K562 (cell line): ENCODE data around the gene MRPL4. TPM values are rescaled to one million over a fixed set of nuclear protein-coding genes. Genes with fewer than 3 reads are reported as not detected.

Experiments used
- ATAC-seq: fragments of 200-7000 bp; cut with Tn5 transposase; 3 replicates; pipeline ENCODE4 v1.9.1; 2020; ENCODE audit warnings: moderate library complexity
- BruUV-seq: library from RNA; stranded (reverse); fragments of 400-500 nt; replicated peaks from 2 replicates; lab custom pipeline; 2021; lab: Mats Ljungman, UMichigan
- CTCF ChIA-PET: fragments of 300-600 bp; formaldehyde crosslinking; extraction: SDS; loops from one replicate; lab custom pipeline; 2021; ENCODE audit warnings: low intra/inter-chr PET ratio; lab: Yijun Ruan, JAX
- POLR2A ChIA-PET: fragments of 300-600, 350-650 bp; sonication (Branson Sonifier 250); formaldehyde crosslinking; extraction: SDS; loops from one replicate; lab custom pipeline; 2021; ENCODE audit warnings: antibody characterized with exemption, inconsistent platforms; lab: Yijun Ruan, JAX
- DNase-seq, 4 experiments: peaks; one replicate each; pipeline versions ENCODE4 v3.0.0 to v3.0.0-alpha.2; 2011 to 2018; ENCODE audit warnings: low spot score in 3 of 4, mixed read lengths in 3 of 4; ENCODE audit errors: extremely low read depth in 1 of 4
- FAIRE-seq: peaks from 2 replicates; lab custom pipeline; 2011; peaks lifted over from hg19 to GRCh38; lab: Jason Lieb, UNC
- H2AFZ ChIP-seq: 2 replicates; pipeline ENCODE4 v1.6.0; 2011; ENCODE audit warnings: low read depth, low read length, control low read depth, inconsistent platforms
- H3K27ac ChIP-seq: fragments of 200-600 bp; 3 replicates; pipeline ENCODE4 v1.8.0; 2011; ENCODE audit warnings: low read depth, mild to moderate bottlenecking, control low read depth, inconsistent platforms, low read length, moderate library complexity, mixed read lengths; ENCODE audit errors: extremely low read depth
- H3K27me3 ChIP-seq, 2 experiments: fragments of 300-600 bp in 1 of 2; 2 replicates in 1 of 2; 3 replicates in 1 of 2; pipeline versions ENCODE4 v1.6.0 to v1.8.0; 2011; ENCODE audit warnings: inconsistent platforms in 2 of 2, low read length in 2 of 2, mild to moderate bottlenecking in 1 of 2, mixed read lengths in 1 of 2, moderate library complexity in 1 of 2; ENCODE audit not compliant: control insufficient read depth in 2 of 2, insufficient read depth in 2 of 2
- H3K36me3 ChIP-seq: fragments of 300-600 bp; 3 replicates; pipeline ENCODE4 v1.8.0; 2011; ENCODE audit warnings: mild to moderate bottlenecking, low read length, inconsistent platforms; ENCODE audit not compliant: control insufficient read depth, insufficient read depth
- H3K4me1 ChIP-seq, 2 experiments: fragments of 200-600 bp in 1 of 2; replicated peaks in 1 of 2; 2 replicates in 1 of 2; 3 replicates in 1 of 2; pipeline versions ENCODE4 v1.5.1 to v1.8.0; 2011; ENCODE audit warnings: inconsistent platforms in 2 of 2, low read length in 2 of 2, mild to moderate bottlenecking in 1 of 2, mixed read lengths in 1 of 2, moderate library complexity in 1 of 2; ENCODE audit not compliant: control insufficient read depth in 2 of 2, insufficient read depth in 2 of 2
- H3K4me2 ChIP-seq: 2 replicates; pipeline ENCODE4 v1.6.1; 2011; ENCODE audit warnings: low read length, control low read depth, inconsistent platforms, mixed read lengths; ENCODE audit not compliant: insufficient read depth
- H3K4me3 ChIP-seq: fragments of 200-600 bp; sonication (generic), shearing (Covaris generic); 2 replicates; pipeline ENCODE4 v1.5.1; 2016; ENCODE audit warnings: control low read depth, inconsistent platforms
- H3K79me2 ChIP-seq: fragments of 200-600 bp; 3 replicates; pipeline ENCODE4 v1.8.0; 2011; ENCODE audit warnings: low read length, inconsistent platforms; ENCODE audit not compliant: control insufficient read depth, insufficient read depth
- H3K9ac ChIP-seq, 2 experiments: 2 replicates each; pipeline versions ENCODE4 v1.6.0 to v1.6.1; 2011; ENCODE audit warnings: low read depth in 2 of 2, low read length in 2 of 2, control low read depth in 1 of 2, inconsistent platforms in 1 of 2, mild to moderate bottlenecking in 1 of 2, mixed read lengths in 1 of 2; ENCODE audit not compliant: insufficient read depth in 1 of 2
- H3K9me1 ChIP-seq: one replicate; pipeline ENCODE4 v1.6.0; 2011; ENCODE audit warnings: inconsistent platforms, mild to moderate bottlenecking, low read length, moderate library complexity; ENCODE audit not compliant: control insufficient read depth, insufficient read depth
- H3K9me3 ChIP-seq: replicated peaks from 2 replicates; pipeline ENCODE4 v1.5.1; 2011; ENCODE audit warnings: low read depth, low read length, inconsistent platforms; ENCODE audit not compliant: control insufficient read depth, insufficient read depth
- H4K20me1 ChIP-seq: replicated peaks from 2 replicates; pipeline ENCODE4 v1.6.1; 2011; ENCODE audit warnings: low read length, inconsistent platforms, mixed read lengths; ENCODE audit not compliant: control insufficient read depth, insufficient read depth
- BRCA1 ChIP-seq, 2 experiments: fragments of 450-650 bp in 1 of 2; sonication (generic) in 1 of 2; formaldehyde crosslinking in 1 of 2; IDR thresholded peaks; 2 replicates each; pipeline versions ENCODE4 v1.5.0 to v1.6.1; 2017 to 2020; ENCODE audit warnings: mild to moderate bottlenecking in 1 of 2, missing genetic modification reagents in 1 of 2
- MCM7 ChIP-seq, 2 experiments: fragments of 450-650 bp; IDR thresholded peaks; 2 replicates each; pipeline ENCODE4 v1.6.1; 2016 to 2018
- MITF ChIP-seq: IDR thresholded peaks from 2 replicates; pipeline ENCODE4 v1.6.1; 2014; ENCODE audit warnings: antibody characterized with exemption
- PHF21A ChIP-seq: fragments of 450-650 bp; IDR thresholded peaks from 2 replicates; pipeline ENCODE4 v1.6.1; 2017; ENCODE audit warnings: low read depth, borderline replicate concordance
- POLR2G ChIP-seq: fragments of 200-400 bp; formaldehyde crosslinking; IDR thresholded peaks from 2 replicates; pipeline ENCODE4 v1.6.1; 2017; ENCODE audit warnings: low read depth, mild to moderate bottlenecking, antibody characterized with exemption, low read length, moderate library complexity
- RBFOX2 ChIP-seq: fragments of 200-400 bp; formaldehyde crosslinking; IDR thresholded peaks from 2 replicates; pipeline ENCODE4 v1.6.1; 2017; ENCODE audit warnings: low read depth, mild to moderate bottlenecking, low read length, moderate library complexity
- RCOR1 ChIP-seq, 2 experiments: IDR thresholded peaks; 2 replicates each; pipeline ENCODE4 v1.6.1; 2012; ENCODE audit warnings: low read depth in 2 of 2, low read length in 2 of 2, borderline replicate concordance in 1 of 2, improper control_type of control experiment in 1 of 2
- SMAD4 ChIP-seq: fragments of 250-450 bp; sonication (Bioruptor Pico); conservative IDR thresholded peaks from 2 replicates; pipeline ENCODE4 v1.8.0; 2021; ENCODE audit warnings: inconsistent platforms, mild to moderate bottlenecking, moderate library complexity
- TAF7 ChIP-seq: fragments of 450-650 bp; IDR thresholded peaks from 2 replicates; pipeline ENCODE4 v1.6.1; 2016; ENCODE audit warnings: missing genetic modification characterization, missing compliant biosample characterization
- whole genome bisulfite sequencing: fragments of 100-300 bp; shearing (Covaris generic); methylation state at CpG from one replicate; pipeline ENCODE4 v1.1.6; 2016; ENCODE audit warnings: low coverage, mixed read lengths; ENCODE audit not compliant: insufficient coverage; ENCODE audit errors: missing lambda C conversion rate; 5-methylcytosine and 5-hydroxymethylcytosine counted together
- in situ Hi-C: fragments of 300-500 bp; cut with MboI; formaldehyde crosslinking; loops from 4 replicates; pipeline ENCODE4 v1.15.0; 2018; ENCODE audit warnings: inconsistent platforms, mixed read lengths
- intact Hi-C: fragments of 100-400 bp; cut with micrococcal nuclease; formaldehyde crosslinking; loops from 2 replicates; pipeline ENCODE4 v1.14.2; 2022
- polyA plus RNA-seq, 8 experiments: library from polyadenylated mRNA; depleted of rRNA in 4 of 8; stranded (reverse) in 5 of 8; unstranded in 3 of 8; fragments of >200 nt; fragmentation: Nextera tagmentation in 2 of 8; fragmentation: Illumina TruSeq in 1 of 8; extraction: Ambion mirVana in 2 of 8; extraction: Trizol in 1 of 8; gene quantifications; 2 replicates each; pipeline versions ENCODE4 v1.2.1 to v1.2.3, GENCODE V29; 2011 to 2014; ENCODE audit warnings: inconsistent platforms in 1 of 8, missing spikeins in 1 of 8
- total RNA-seq, 7 experiments: library from RNA; depleted of rRNA in 6 of 7; stranded (reverse); fragments of >200 nt in 6 of 7; fragmentation: Illumina TruSeq in 2 of 7; extraction: Trizol in 2 of 7; gene quantifications; 2 replicates each; pipeline versions ENCODE4 v1.2.1 to v1.2.3, GENCODE V29; 2011 to 2021; ENCODE audit warnings: low replicate concordance in 1 of 7
- TF ChIP-seq, protein P1 (sequence below): fragments of 250-450 bp; sonication (Bioruptor Pico); IDR thresholded peaks from 2 replicates; pipeline ENCODE4 v1.8.0; 2021; ENCODE audit warnings: mild to moderate bottlenecking, moderate library complexity

Gene MRPL4
- total and polyA plus RNA-seq, 9 of the 15 experiments (the other 6 are each of a cell fraction or from before 2014, with no cell fraction given) = 1.4 to 239 (median 64.9) TPM

DNA sequence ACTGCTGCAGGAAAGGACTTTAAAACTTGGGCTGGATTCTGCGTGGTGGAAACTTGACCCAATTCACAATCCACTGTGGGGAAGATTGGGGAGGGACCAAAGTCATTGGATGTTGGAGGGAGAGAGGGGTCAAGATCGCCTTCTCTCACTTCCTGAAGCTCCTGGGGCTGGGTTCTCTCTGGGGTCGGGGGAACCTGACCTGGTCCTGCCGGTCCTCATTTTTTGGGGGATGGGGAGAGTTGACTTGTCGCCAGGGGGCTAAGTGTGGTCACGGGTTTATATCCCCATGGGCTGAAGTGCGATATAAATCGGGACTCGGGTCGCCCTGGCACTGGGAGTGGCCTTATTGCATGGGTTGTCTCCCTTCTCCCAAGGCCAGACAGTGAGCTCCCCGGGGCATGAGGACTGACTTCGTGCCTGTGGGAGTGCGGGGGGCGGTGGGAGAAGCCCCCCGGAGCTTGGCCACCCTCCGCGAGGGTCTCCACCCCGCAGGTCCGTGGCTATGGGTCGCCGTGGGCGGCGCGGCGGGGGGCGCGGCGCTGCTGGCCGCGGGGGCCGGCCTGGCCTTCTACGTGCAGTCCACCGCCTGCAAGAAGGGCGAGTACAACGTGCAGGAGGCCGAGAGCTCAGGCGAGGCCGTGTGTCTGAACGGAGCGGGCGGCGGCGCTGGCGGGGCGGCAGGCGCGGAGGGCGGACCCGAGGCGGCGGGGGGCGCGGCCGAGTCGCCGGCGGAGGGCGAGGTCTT is 44.0 kb downstream of the MRPL4 start:
- peak; percentile 62 for TF ChIP-seq POLR2G
- no peak for TF ChIP-seq TAF7 (tag)
- no peak for TF ChIP-seq BRCA1 (IDR thresholded peaks at IDR 0.05)
- no peak for TF ChIP-seq BRCA1 (CRISPR knock-in tag; IDR thresholded peaks at IDR 0.05)
- TF ChIP-seq RBFOX2 = peak; percentile 56; the same call in 1 of the 2 replicates
- no peak for TF ChIP-seq MCM7 (IDR thresholded peaks at IDR 0.05)
- 0 out of 2 replicates have a peak, but pooled peaks have one; percentile 18 for TF ChIP-seq PHF21A
- TF ChIP-seq MITF = no peak
- TF ChIP-seq, protein P1, sequence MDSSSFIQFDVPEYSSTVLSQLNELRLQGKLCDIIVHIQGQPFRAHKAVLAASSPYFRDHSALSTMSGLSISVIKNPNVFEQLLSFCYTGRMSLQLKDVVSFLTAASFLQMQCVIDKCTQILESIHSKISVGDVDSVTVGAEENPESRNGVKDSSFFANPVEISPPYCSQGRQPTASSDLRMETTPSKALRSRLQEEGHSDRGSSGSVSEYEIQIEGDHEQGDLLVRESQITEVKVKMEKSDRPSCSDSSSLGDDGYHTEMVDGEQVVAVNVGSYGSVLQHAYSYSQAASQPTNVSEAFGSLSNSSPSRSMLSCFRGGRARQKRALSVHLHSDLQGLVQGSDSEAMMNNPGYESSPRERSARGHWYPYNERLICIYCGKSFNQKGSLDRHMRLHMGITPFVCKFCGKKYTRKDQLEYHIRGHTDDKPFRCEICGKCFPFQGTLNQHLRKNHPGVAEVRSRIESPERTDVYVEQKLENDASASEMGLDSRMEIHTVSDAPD (CRISPR knock-in tag) = no peak
- no peak for TF ChIP-seq SMAD4 (CRISPR knock-in tag)
- TF ChIP-seq RCOR1 (IDR thresholded peaks at IDR 0.05; ENCODE audit: borderline replicate concordance in 1 of 2, low read depth in 2 of 2, low read length in 2 of 2) = no peak
- DNase-seq = peak in 1 of 4 experiments; percentile 21
- Histone ChIP-seq H3K9me3 (peaks cover 2% of the 10 kb centered on the region; the same call in 1 of the 2 replicates), H3K27ac (no peak overlapping the region), H3K9ac (no peak overlapping the region; a peak in 1 of 4 replicates), H4K20me1 (no peaks in the 10 kb centered on the region; the same call in 1 of the 2 replicates), H3K36me3 (peaks cover 40% of the 10 kb centered on the region; the same call in 2 of the 3 replicates), H3K4me2 (no peak overlapping the region), H3K79me2 (peaks cover 48% of the 10 kb centered on the region), H2AFZ (no peak overlapping the region), H3K4me1 (peaks cover 23 to 74% of the 10 kb centered on the region in 2 experiments; a peak in 4 of 5 replicates), H3K9me1 (no peaks in the 10 kb centered on the region), H3K4me3 (no peak overlapping the region), H3K27me3 (no peaks in the 10 kb centered on the region)
- FAIRE-seq = no peak
- intact Hi-C loops (no loop called here), in situ Hi-C loops (no loop called here)
- no peak for ATAC-seq
- ChIA-PET POLR2A (interaction anchor here (0.7 to 0.8 kb wide), 2 partner anchors 10 to 105 kb away, joined by 3 to 4 read pairs; no protein-coding TSS in a partner anchor), CTCF (no interaction called here)
- 95% methylated on average over 9 of the region's 58 CpGs for WGBS
- BruUV-seq = no TSS peak
